ENCODE results near the gene SMCO4. TPM values are rescaled to one million over a fixed set of nuclear protein-coding genes. Genes with fewer than 3 reads are reported as not detected.

Gene SMCO4
- total and polyA plus RNA-seq, 2 experiments from 2014 or later = 36.1 to 60.9 TPM

DNA sequence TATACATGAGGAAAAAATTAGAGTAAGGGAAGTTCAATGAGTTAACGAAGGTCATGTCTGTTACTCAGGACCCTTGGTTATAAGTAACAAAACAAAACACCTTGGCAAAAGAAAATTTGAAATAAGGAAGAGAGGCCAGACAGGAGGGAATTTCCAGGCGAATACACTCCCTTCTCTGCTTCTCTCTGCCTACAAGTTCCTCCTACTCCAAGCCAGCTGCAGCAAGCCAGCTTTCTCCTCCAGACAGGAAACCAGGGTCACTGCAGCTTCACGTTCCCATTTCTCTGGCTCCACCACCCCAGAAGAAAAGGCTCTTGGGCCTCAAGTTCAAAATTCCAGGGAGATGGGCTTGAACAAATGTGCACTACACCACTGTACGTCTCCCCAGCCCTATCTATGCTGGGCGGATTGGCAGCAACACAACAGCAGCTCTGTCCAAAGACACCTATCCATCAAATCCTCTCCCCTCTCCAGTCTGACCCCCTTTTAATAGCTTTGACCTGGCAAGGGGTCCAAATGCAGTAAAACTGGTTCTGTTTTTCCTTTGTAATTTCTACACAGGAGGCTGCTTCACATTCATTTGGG is 27.7 kb downstream of the SMCO4 start:
- H2AFZ ChIP-seq = no peak overlapping the region
- no peaks in the 10 kb centered on the region for H3K4me1 ChIP-seq (ENCODE audit: insufficient read depth)
- H3K9me2 ChIP-seq (replicated peaks; ENCODE audit: insufficient read depth) = no peaks in the 10 kb centered on the region
- no peaks in the 10 kb centered on the region for H3K36me3 ChIP-seq (replicated peaks; ENCODE audit: insufficient read depth, low read depth)
- H3K4me2 ChIP-seq = no peak overlapping the region
- WGBS (ENCODE audit: low lambda C conversion rate, missing lambda C conversion rate) = 87% methylated on average over 5 of the region's 5 CpGs
- no peak overlapping the region for H3K4me3 ChIP-seq
- peaks cover 64% of the 10 kb centered on the region for H3K79me2 ChIP-seq
- H3K9me3 ChIP-seq (ENCODE audit: low read depth) = no peaks in the 10 kb centered on the region
- H3K27ac ChIP-seq = no peak overlapping the region
- H4K20me1 ChIP-seq (ENCODE audit: insufficient read depth, poor library complexity, severe bottlenecking) = peaks cover 4% of the 10 kb centered on the region
- DNase-seq (ENCODE audit: low spot score) = no peak
- no peaks in the 10 kb centered on the region for H3K27me3 ChIP-seq
- TF ChIP-seq, protein P1, sequence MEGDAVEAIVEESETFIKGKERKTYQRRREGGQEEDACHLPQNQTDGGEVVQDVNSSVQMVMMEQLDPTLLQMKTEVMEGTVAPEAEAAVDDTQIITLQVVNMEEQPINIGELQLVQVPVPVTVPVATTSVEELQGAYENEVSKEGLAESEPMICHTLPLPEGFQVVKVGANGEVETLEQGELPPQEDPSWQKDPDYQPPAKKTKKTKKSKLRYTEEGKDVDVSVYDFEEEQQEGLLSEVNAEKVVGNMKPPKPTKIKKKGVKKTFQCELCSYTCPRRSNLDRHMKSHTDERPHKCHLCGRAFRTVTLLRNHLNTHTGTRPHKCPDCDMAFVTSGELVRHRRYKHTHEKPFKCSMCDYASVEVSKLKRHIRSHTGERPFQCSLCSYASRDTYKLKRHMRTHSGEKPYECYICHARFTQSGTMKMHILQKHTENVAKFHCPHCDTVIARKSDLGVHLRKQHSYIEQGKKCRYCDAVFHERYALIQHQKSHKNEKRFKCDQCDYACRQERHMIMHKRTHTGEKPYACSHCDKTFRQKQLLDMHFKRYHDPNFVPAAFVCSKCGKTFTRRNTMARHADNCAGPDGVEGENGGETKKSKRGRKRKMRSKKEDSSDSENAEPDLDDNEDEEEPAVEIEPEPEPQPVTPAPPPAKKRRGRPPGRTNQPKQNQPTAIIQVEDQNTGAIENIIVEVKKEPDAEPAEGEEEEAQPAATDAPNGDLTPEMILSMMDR (IDR thresholded peaks at IDR 0.05; ENCODE audit: poor library complexity) = no peak
- no peak for TF ChIP-seq EZH2phosphoT487 (IDR thresholded peaks at IDR 0.05; ENCODE audit: low read depth, severe bottlenecking, unreplicated experiment)
- TF ChIP-seq EZH2 (IDR thresholded peaks at IDR 0.05; ENCODE audit: borderline replicate concordance) = no peak

DNA sequence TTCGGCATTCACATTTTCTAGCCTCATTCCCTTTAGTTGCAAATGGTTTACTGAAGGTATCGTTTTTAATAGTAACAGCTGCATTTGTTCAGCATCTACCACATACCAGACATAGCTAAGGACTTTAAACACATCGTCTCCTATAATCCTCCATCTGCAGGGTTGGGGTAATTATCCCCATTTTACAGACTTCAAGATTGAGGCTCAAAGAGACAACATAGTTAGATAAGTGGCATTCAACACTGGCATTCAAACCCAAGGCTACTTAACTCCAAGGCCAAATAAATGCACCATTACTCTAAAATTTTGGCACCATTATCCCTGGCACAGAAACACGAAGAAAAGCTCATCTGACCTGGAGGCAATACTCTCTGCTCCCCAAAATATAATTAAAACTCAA is 28.5 kb downstream of the SMCO4 start:
- H3K27me3 ChIP-seq = no peaks in the 10 kb centered on the region
- no peak for DNase-seq (ENCODE audit: low spot score)
- no peaks in the 10 kb centered on the region for H3K4me1 ChIP-seq (ENCODE audit: insufficient read depth)
- H3K27ac ChIP-seq = no peak overlapping the region
- 86% methylated on average over 4 of the region's 4 CpGs for WGBS (ENCODE audit: low lambda C conversion rate, missing lambda C conversion rate)
- H3K79me2 ChIP-seq = peaks cover 63% of the 10 kb centered on the region
- H3K36me3 ChIP-seq (replicated peaks; ENCODE audit: insufficient read depth, low read depth) = no peaks in the 10 kb centered on the region
- H3K4me3 ChIP-seq = no peak overlapping the region
- peaks cover 4% of the 10 kb centered on the region for H4K20me1 ChIP-seq (ENCODE audit: insufficient read depth, poor library complexity, severe bottlenecking)
- no peaks in the 10 kb centered on the region for H3K9me2 ChIP-seq (replicated peaks; ENCODE audit: insufficient read depth)
- no peak overlapping the region for H3K4me2 ChIP-seq
- TF ChIP-seq EZH2 (IDR thresholded peaks at IDR 0.05; ENCODE audit: borderline replicate concordance) (no peak), EZH2phosphoT487 (IDR thresholded peaks at IDR 0.05; ENCODE audit: low read depth, severe bottlenecking, unreplicated experiment) (no peak)
- TF ChIP-seq, protein P1 (IDR thresholded peaks at IDR 0.05; ENCODE audit: poor library complexity) = no peak
- H2AFZ ChIP-seq = no peak overlapping the region
- H3K9me3 ChIP-seq (ENCODE audit: low read depth) = no peaks in the 10 kb centered on the region

DNA sequence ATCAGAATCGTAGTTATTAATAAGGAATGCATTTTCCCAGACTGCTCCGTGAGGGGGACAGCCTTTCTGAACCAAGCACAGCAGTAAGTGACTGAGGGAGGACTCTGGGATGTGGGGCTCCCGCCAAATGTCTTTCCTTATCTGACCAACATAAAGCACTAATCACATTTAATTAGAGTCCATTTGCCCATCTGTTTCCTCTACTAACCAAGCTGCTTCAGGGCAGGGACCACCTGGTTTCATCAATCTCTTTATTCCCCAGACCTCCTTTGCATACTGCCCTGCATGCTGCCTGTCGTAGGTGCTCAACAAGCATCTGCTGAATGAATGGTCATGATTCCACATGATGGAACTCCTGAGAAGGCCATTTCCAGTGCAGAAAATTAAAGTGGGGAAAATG is 29.4 kb downstream of the SMCO4 start:
- WGBS (ENCODE audit: low lambda C conversion rate, missing lambda C conversion rate) = 89% methylated on average over 4 of the region's 4 CpGs
- H3K36me3 ChIP-seq (replicated peaks; ENCODE audit: insufficient read depth, low read depth) = no peaks in the 10 kb centered on the region
- no peak for TF ChIP-seq EZH2phosphoT487 (IDR thresholded peaks at IDR 0.05; ENCODE audit: low read depth, severe bottlenecking, unreplicated experiment)
- TF ChIP-seq EZH2 (IDR thresholded peaks at IDR 0.05; ENCODE audit: borderline replicate concordance) = no peak
- TF ChIP-seq, protein P1 (IDR thresholded peaks at IDR 0.05; ENCODE audit: poor library complexity) = no peak

More for the DNA sequence above, 29.4 kb downstream of the SMCO4 start:
- Histone ChIP-seq H3K4me1 (ENCODE audit: insufficient read depth) (no peaks in the 10 kb centered on the region), H2AFZ (no peak overlapping the region), H3K27ac (no peak overlapping the region), H4K20me1 (ENCODE audit: insufficient read depth, poor library complexity, severe bottlenecking) (peaks cover 4% of the 10 kb centered on the region), H3K9me3 (ENCODE audit: low read depth) (no peaks in the 10 kb centered on the region), H3K4me3 (no peak overlapping the region), H3K79me2 (peaks cover 62% of the 10 kb centered on the region), H3K4me2 (no peak overlapping the region), H3K27me3 (no peaks in the 10 kb centered on the region), H3K9me2 (replicated peaks; ENCODE audit: insufficient read depth) (no peaks in the 10 kb centered on the region)
- DNase-seq (ENCODE audit: low spot score) = no peak
